Measurements from ENCODE around the gene BMP4. TPM values are rescaled to one million over a fixed set of nuclear protein-coding genes. Genes with fewer than 3 reads are reported as not detected.

BMP4 gene
- total and polyA plus RNA-seq, 2 donors (not counting 3 experiments of a cell fraction or from before 2014, with no cell fraction given) = 238 to 311 TPM

DNA sequence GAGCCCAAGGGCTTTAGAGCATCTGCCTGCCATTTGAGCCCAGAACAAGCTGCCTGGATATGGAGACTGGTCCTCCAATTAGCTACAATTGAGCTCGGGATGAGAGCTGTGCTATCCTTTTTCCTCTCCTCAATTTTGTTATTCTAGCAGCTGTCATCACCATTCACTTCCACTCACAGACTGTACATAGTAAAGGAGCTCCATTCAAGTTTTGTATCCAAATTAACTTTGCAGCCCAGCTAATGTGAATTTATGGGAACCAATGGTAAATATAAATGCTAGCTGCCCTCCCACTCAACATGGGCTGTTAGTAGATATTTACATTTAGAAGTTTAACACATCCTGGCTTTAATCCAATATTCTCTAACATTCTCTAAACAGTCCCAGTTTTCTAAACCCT is 44.6 kb downstream of the BMP4 start:
- DNase-seq (ENCODE audit: low read depth, low spot score) (no peak), FAIRE-seq (no peak)
- Histone ChIP-seq H3K27me3 (ENCODE audit: control insufficient read depth in 2 of 2, insufficient read depth in 2 of 2, low read length in 2 of 2) (no peaks in the 10 kb centered on the region), H2AFZ (ENCODE audit: low read depth, low read length) (no peak overlapping the region), H3K9ac (replicated peaks; ENCODE audit: extremely low read depth, insufficient read depth, low read length) (no peak overlapping the region), H3K9me1 (replicated peaks; ENCODE audit: control insufficient read depth, extremely low read depth, insufficient read depth, low read length) (no peaks in the 10 kb centered on the region), H3K4me3 (replicated peaks in 1 of 3; ENCODE audit: insufficient read depth in 1 of 3, low read depth in 1 of 3, low read length in 3 of 3) (no peak overlapping the region), H3K9me3 (replicated peaks; ENCODE audit: control insufficient read depth, insufficient read depth, low read length) (no peaks in the 10 kb centered on the region), H4K20me1 (replicated peaks; ENCODE audit: control insufficient read depth, extremely low read depth, insufficient read depth, low read length) (no peaks in the 10 kb centered on the region), H3K79me2 (ENCODE audit: control insufficient read depth, insufficient read depth, low read length) (no peaks in the 10 kb centered on the region), H3K4me1 (ENCODE audit: control insufficient read depth, extremely low read depth, insufficient read depth, low read length) (no peaks in the 10 kb centered on the region), H3K4me2 (ENCODE audit: insufficient read depth, low read length) (no peak overlapping the region), H3K36me3 (ENCODE audit: control insufficient read depth in 2 of 2, extremely low read depth in 1 of 2, insufficient read depth in 2 of 2, low read length in 2 of 2) (no peaks in the 10 kb centered on the region), H3K27ac (ENCODE audit: insufficient read depth, low read depth, low read length) (no peak overlapping the region)
- ChIA-PET POLR2A (no interaction called here), CTCF (interaction anchor here (0.6 to 1.8 kb wide), 4 partner anchors 8 to 18 kb away, joined by 3 to 5 read pairs (median 3); no protein-coding TSS in a partner anchor)
- TF ChIP-seq, protein P1, sequence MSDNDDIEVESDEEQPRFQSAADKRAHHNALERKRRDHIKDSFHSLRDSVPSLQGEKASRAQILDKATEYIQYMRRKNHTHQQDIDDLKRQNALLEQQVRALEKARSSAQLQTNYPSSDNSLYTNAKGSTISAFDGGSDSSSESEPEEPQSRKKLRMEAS (IDR thresholded peaks at IDR 0.05; ENCODE audit: insufficient read depth, insufficient read length) = no peak
- TF ChIP-seq, protein P2, sequence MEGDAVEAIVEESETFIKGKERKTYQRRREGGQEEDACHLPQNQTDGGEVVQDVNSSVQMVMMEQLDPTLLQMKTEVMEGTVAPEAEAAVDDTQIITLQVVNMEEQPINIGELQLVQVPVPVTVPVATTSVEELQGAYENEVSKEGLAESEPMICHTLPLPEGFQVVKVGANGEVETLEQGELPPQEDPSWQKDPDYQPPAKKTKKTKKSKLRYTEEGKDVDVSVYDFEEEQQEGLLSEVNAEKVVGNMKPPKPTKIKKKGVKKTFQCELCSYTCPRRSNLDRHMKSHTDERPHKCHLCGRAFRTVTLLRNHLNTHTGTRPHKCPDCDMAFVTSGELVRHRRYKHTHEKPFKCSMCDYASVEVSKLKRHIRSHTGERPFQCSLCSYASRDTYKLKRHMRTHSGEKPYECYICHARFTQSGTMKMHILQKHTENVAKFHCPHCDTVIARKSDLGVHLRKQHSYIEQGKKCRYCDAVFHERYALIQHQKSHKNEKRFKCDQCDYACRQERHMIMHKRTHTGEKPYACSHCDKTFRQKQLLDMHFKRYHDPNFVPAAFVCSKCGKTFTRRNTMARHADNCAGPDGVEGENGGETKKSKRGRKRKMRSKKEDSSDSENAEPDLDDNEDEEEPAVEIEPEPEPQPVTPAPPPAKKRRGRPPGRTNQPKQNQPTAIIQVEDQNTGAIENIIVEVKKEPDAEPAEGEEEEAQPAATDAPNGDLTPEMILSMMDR (IDR thresholded peaks at IDR 0.05; ENCODE audit: extremely low read depth in 1 of 2, insufficient read depth in 1 of 2, low read depth in 1 of 2, low read length in 2 of 2) = no peak
- TF ChIP-seq POLR2A (IDR thresholded peaks at IDR 0.05; ENCODE audit: low read depth, low read length) (no peak), POLR2AphosphoS5 (IDR thresholded peaks at IDR 0.05; ENCODE audit: insufficient read depth, low read depth, low read length) (no peak), EZH2 (IDR thresholded peaks at IDR 0.05; ENCODE audit: borderline replicate concordance, low read depth, low read length, severe bottlenecking) (no peak), FOS (IDR thresholded peaks at IDR 0.05; ENCODE audit: borderline replicate concordance, insufficient read depth, low read length) (no peak), GATA2 (IDR thresholded peaks at IDR 0.05; ENCODE audit: insufficient read depth, insufficient read length, low read depth, low read length) (no peak)
- BruUV-seq (replicated peaks) = no TSS peak
- dilution Hi-C loops (cut with MboI; ENCODE audit: extremely low pct_ligation_motif_present, low sequenced_read_pairs) = no loop called here
- intact Hi-C loops (cut with micrococcal nuclease) = no loop called here
